Measurements from ENCODE around the gene TP53TG5.

TP53TG5 gene

DNA sequence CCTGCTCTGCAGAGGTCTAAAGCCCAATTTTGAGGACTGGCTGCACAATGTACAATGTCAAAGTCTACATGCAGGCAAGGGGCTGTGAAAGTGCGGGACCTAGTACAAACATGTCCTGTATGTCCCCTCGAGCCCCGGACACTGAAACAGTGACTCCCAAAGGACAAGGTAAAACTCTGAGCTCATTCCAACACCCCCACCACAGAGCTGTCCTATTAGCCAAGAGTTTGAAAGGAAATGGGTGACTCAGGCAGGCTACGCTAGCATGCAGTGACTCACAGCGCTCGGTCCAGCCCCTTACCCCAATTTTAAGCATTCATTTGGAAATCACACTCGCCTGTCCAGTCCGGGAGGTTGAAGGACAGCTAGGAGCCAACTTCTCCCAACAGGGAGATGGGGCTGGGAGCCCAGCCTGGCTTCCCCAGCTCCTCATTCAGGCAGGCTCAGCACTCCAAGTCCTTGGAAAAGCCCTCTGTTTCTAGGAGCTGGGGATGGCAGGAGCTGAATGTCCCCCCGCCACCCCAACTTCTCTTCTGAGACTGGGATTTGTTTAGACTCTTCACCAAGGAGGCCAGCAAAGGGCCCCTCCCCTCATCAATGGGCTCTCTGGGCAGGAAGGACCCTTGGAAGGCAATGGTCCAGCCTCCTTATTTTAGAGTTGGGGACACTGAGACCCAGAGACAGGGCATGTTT, 33.8 kb downstream of the TP53TG5 start:
- DNase-seq = no peak

DNA sequence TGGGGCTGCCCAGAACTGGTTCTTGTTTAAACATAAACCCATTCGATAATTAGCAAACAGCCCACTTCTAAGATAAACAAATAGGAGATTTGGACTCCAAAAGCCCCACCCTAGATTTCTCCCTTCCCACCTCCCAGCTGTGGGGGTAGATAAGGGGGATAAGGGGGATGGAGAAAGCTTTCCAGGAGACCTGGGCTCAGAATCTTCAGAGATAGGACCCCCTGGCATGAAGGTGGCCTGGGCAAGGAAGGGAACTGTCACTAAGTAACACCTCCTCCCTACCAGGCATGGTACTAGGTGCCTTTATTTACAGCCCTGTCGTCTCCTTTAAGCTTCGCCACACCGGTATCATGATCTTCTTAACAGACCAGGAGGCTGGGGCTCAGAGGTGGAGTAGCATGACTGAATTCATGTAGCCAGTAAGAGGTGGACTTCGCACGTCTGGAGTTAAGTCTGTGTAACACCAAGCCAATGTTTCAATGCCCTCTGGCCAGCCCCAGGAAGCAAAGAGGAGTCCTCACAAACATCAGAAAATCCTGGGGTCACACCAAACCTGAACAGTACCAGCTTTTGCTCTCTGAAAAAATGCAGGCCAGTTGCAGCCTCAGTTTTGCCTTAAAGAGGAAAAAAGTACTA, 34.5 kb downstream of the TP53TG5 start:
- no peak for DNase-seq

DNA sequence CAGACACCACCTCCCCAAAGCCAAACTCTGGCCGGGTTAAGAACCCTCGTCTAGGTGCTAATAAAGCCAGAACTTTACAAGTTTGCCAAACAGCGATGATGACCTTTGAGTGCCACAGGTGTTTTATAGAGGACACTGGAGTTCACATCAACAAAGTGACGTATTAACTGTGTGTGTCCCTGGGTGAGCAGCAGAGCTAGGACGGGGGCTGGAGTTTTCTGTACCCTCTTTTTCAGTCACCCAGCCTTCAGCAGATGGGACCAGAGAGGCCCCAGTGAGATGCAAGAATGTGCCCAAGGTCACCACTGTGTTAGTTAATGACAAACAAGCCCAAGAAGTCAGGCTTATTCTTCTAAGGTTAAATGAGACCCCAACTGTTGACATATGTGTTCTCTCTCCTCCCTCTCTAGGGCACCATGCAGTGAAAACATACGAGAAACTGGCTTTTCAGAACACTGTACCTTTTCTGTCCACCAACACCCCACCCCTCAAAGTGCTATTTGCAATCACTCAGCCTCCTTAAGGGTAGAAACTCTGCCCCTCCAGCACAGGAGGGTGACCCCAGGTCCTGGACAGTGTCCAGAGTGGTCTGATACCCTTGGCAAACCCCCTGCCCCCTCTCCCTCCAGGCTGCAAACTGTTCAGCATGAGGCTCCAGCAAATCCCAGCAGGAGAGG, 35.1 kb downstream of the TP53TG5 start:
- no peak for DNase-seq

DNA sequence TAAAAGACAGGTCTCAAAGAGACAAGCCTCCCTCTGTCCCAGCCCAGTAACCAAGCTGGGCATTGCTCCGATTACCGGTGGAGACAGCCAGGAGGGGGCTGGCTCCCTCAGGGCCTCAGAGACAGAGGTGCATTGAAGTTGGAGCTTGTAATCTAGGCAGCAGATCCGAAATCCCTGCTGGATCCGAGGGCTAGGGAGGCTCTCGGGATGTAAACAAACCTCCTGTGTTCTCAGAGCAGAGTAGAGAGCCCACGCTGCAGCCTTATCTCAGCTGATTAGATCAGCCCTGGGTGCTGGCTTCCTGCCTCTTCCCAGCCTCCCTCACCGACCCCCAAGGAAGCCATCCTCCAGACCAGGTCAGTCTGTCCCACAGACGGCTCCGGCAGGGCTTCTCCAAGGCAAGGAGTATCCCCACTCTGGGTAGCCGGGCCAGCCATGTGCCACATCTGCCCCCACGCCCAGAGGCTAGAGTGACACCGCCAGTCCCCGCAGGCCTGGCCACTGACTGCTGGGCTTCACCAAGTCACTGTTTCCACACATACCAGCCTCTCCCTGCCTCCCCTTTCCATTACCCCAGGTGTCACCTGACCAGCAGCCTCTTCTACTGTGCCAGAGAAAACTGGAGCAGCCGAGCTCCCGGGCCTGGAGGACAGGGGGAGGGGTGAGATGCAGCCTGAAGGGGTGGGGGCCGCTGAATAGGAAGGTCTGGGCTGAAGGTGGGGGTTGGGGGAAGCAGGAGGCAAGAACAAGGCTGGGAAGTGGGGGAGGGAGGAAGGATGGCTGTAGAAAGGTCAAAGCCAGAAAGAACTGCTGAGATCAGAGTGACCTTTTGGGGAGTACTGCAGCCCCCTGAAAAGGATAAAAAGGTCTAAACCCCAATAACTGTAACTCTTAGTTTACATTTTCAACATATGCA, 35.9 kb downstream of the TP53TG5 start:
- peak; percentile 58 for DNase-seq

DNA sequence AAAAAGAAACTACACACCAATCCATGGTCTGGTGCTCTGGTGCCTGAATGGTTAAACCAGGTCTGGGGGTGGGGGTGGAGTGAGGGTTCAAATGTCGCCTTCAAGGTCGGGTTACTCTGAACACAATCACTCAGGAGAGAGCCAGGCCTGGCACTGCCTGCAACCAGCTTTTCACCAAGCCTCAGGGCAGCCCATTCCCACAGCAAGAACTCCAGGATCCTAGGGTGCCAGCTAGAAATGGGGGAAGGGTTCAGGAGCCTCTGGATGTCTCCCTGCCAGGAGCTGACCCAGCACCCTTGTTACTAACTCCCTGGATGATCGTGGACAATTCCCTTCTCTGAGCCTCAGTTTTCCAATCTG, 36.6 kb downstream of the TP53TG5 start:
- no peak for DNase-seq

DNA sequence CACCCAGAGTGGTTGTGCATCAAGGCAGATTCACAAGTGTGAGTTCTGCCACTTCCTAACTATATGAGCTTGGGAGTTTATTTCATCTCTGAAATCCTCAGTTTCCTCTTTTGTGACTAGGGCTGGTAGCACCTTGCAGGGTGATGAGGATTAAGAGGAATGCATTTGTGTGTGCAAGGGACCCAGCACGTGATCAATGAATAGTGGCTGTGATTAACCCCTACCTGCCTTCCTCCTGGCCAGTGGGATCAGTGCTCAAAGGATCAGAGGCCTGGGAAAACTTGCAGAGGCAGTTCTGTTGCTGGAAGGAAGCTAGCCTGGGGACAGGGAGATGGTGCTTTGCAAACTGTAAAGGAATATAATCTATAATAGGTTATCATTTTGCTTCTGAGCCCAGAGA, 37.2 kb downstream of the TP53TG5 start:
- DNase-seq = no peak

GRCh38 chr20:45340236-45340847, 37.8 kb downstream of the TP53TG5 start:
- DNase-seq = no peak

DNA sequence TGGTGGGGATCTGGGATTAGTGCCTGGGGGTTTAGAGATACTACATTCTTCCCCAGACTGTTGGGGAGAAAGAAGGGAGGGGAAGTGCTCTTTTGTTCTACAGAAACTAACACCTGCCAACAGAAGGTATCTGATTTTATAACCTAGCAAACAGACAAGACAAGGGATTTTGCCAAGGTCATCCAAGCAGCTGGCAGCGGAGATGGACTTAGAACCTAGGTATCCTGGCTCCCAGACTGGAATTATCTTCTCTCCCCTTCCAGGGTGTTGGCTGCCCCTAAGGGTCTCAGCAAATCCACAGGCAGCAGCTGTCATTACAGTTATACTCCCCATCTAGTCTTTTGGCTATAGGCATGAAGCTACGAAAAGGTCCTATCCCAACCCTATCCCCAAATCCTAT, 38.3 kb downstream of the TP53TG5 start:
- no peak for DNase-seq

DNA sequence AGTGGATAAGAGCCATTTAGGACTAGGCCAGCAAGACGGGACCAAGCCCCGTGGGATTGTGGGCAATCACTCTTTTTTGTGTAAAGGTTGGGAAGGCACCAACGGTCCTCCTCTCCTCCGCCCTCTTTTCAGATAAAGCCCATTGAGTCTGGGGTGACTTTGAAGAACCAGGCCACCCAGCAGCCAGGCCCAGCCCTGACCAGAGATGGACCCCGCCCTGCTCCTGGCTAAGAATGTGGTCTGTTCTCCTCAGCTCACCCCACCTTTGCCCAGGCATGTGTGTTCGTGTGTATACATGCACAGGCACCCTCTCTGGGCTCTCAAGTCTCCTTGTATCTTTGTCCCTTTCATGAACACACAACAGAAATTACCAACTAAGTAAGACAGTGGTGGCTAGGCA, 39.0 kb downstream of the TP53TG5 start:
- DNase-seq = no peak

GRCh38 chr20:45338121-45339030, 39.7 kb downstream of the TP53TG5 start:
- peak; percentile 35 for DNase-seq

DNA sequence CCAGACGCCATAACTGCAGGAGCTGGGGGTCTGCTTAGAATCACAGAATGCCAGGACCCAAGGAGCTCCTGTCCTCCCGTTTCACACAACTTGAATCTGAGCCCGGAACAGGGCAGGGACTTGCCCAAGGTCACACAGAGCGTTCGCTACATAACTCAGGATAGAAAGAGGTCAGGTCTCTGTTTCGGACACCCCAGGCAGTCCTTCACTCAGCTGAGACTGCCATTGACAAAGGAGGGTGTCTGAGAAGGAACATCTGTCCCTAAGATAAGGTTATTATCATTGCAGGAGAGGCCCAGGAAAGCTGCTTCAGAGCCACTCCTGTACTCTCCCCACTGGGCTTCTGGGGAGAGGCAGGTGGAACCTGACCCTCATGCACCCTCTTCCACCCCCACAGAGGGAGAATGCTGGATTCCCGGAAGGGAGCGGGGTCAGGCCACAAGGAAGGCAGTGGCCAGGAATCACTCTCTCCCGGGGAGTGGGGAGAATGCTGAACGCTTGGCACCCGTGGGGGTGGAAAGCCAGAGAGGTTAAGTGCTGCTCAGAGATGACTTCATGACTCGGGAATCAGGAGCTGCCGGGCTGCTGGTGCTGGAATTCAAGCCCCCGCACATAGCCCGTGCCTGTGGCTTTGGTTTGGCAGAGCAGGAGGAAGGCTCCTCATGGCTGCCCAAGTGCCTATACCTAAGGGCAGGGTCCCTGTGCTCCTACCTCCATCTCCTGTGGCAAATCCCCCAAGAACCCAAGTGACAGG, 40.6 kb downstream of the TP53TG5 start:
- peak; percentile 24 for DNase-seq

- DNase-seq = no peak
These were observed 41.4 kb downstream of the TP53TG5 start for GRCh38 chr20:45336530-45337366.

- DNase-seq = no peak
These were observed 47.6 kb downstream of the TP53TG5 start for GRCh38 chr20:45330476-45330875.

- no peak for DNase-seq
These were observed 48.4 kb downstream of the TP53TG5 start for GRCh38 chr20:45329497-45330319.

- DNase-seq = no peak
These were observed 49.7 kb downstream of the TP53TG5 start for GRCh38 chr20:45328451-45328850.

DNA sequence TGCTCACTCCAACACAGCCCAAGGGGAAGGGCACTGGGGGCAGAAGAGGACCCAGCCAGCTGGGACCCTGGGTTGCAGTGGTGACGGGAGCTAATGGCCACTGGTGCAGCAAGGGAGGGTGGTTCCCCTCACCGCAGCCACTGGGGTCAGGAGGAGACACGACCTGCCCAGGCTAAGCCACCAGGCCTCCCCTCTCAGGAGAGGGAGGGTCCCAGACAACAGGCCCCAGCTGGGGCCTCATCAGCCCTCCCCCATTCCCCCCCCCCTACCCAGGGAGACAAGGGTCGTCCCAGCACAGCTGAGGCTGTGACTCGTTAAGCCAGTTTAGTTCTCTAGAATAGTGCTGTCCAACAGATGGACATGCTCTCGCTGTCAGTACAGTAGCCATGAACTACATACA, 52.8 kb downstream of the TP53TG5 start:
- DNase-seq = peak; percentile 61

- DNase-seq = no peak
These were observed 54.4 kb downstream of the TP53TG5 start for GRCh38 chr20:45323731-45324130.

GRCh38 chr20:45322952-45323383, 55.2 kb downstream of the TP53TG5 start:
- peak; percentile 30 for DNase-seq

Data from eye (tissue), 1 donor.